ENCODE measurements around the gene TCEA3.

TCEA3 gene

GRCh38 chr1:23403038-23403336 lies 21.6 kb downstream of the TCEA3 start:
- H3K27ac ChIP-seq (ENCODE audit: poor library complexity, severe bottlenecking) = peak overlapping the region; percentile 93
- DNase-seq (ENCODE audit: low spot score) = no peak
- peak; percentile 59 for ATAC-seq (ENCODE audit: low read depth)

GRCh38 chr1:23402286-23403037 lies 22.1 kb downstream of the TCEA3 start:
- Histone ChIP-seq H3K4me1 (ENCODE audit: insufficient read depth, poor library complexity, severe bottlenecking) (peaks cover 19% of the 10 kb centered on the region), H3K9me3 (ENCODE audit: severe bottlenecking) (no peaks in the 10 kb centered on the region), H3K36me3 (ENCODE audit: low read depth) (no peaks in the 10 kb centered on the region), H3K27ac (ENCODE audit: poor library complexity, severe bottlenecking) (peak overlapping the region; percentile 93), H3K27me3 (ENCODE audit: insufficient read depth, poor library complexity, severe bottlenecking) (no peaks in the 10 kb centered on the region), H3K4me3 (ENCODE audit: severe bottlenecking) (no peak overlapping the region)
- TF ChIP-seq CTCF (IDR thresholded peaks at IDR 0.05; ENCODE audit: poor library complexity, severe bottlenecking) = no peak
- DNase-seq (ENCODE audit: low spot score) = no peak
- no peak for ATAC-seq (ENCODE audit: low read depth)

More at GRCh38 chr1:23403038-23403336, 21.6 kb downstream of the TCEA3 start:
- Histone ChIP-seq H3K4me1 (ENCODE audit: insufficient read depth, poor library complexity, severe bottlenecking) (peaks cover 19% of the 10 kb centered on the region), H3K4me3 (ENCODE audit: severe bottlenecking) (no peak overlapping the region), H3K27me3 (ENCODE audit: insufficient read depth, poor library complexity, severe bottlenecking) (no peaks in the 10 kb centered on the region), H3K36me3 (ENCODE audit: low read depth) (no peaks in the 10 kb centered on the region), H3K9me3 (ENCODE audit: severe bottlenecking) (no peaks in the 10 kb centered on the region)
- no peak for TF ChIP-seq CTCF (IDR thresholded peaks at IDR 0.05; ENCODE audit: poor library complexity, severe bottlenecking)

- Histone ChIP-seq H3K36me3 (ENCODE audit: low read depth) (no peaks in the 10 kb centered on the region), H3K27me3 (ENCODE audit: insufficient read depth, poor library complexity, severe bottlenecking) (no peaks in the 10 kb centered on the region), H3K9me3 (ENCODE audit: severe bottlenecking) (no peaks in the 10 kb centered on the region), H3K4me3 (ENCODE audit: severe bottlenecking) (no peak overlapping the region), H3K27ac (ENCODE audit: poor library complexity, severe bottlenecking) (peak overlapping the region; percentile 93), H3K4me1 (ENCODE audit: insufficient read depth, poor library complexity, severe bottlenecking) (peaks cover 19% of the 10 kb centered on the region)
- DNase-seq (ENCODE audit: low spot score) = no peak
- ATAC-seq (ENCODE audit: low read depth) = no peak
- TF ChIP-seq CTCF (IDR thresholded peaks at IDR 0.05; ENCODE audit: poor library complexity, severe bottlenecking) = no peak
These were observed 23.2 kb downstream of the TCEA3 start for GRCh38 chr1:23401313-23401712.

GRCh38 chr1:23400324-23401114 lies 24.0 kb downstream of the TCEA3 start:
- Histone ChIP-seq H3K4me3 (ENCODE audit: severe bottlenecking) (no peak overlapping the region), H3K27me3 (ENCODE audit: insufficient read depth, poor library complexity, severe bottlenecking) (no peaks in the 10 kb centered on the region), H3K9me3 (ENCODE audit: severe bottlenecking) (no peaks in the 10 kb centered on the region), H3K36me3 (ENCODE audit: low read depth) (no peaks in the 10 kb centered on the region), H3K27ac (ENCODE audit: poor library complexity, severe bottlenecking) (peak overlapping the region; percentile 93), H3K4me1 (ENCODE audit: insufficient read depth, poor library complexity, severe bottlenecking) (peaks cover 19% of the 10 kb centered on the region)
- no peak for TF ChIP-seq CTCF (IDR thresholded peaks at IDR 0.05; ENCODE audit: poor library complexity, severe bottlenecking)
- DNase-seq (ENCODE audit: low spot score) (no peak), ATAC-seq (ENCODE audit: low read depth) (no peak)

GRCh38 chr1:23399229-23399628 lies 25.3 kb downstream of the TCEA3 start:
- Histone ChIP-seq H3K4me3 (ENCODE audit: severe bottlenecking) (no peak overlapping the region), H3K4me1 (ENCODE audit: insufficient read depth, poor library complexity, severe bottlenecking) (peaks cover 20% of the 10 kb centered on the region), H3K27me3 (ENCODE audit: insufficient read depth, poor library complexity, severe bottlenecking) (no peaks in the 10 kb centered on the region), H3K9me3 (ENCODE audit: severe bottlenecking) (no peaks in the 10 kb centered on the region), H3K36me3 (ENCODE audit: low read depth) (no peaks in the 10 kb centered on the region), H3K27ac (ENCODE audit: poor library complexity, severe bottlenecking) (no peak overlapping the region)
- TF ChIP-seq CTCF (IDR thresholded peaks at IDR 0.05; ENCODE audit: poor library complexity, severe bottlenecking) = no peak
- DNase-seq (ENCODE audit: low spot score) = no peak
- no peak for ATAC-seq (ENCODE audit: low read depth)

Data from RWPE2 (cell line).